Thoracic aorta (tissue), 2 donors: Measurements from ENCODE around the gene IL1RAPL2. TPM values are rescaled to one million over a fixed set of nuclear protein-coding genes. Genes with fewer than 3 reads are reported as not detected.

ENCODE experiments used
- ATAC-seq: fragments of 150-250 bp; one replicate; pipeline ENCODE4 v1.8.0; 2017; ENCODE audit warnings: low read depth; ENCODE audit not compliant: insufficient number of reproducible peaks, low FRiP score
- DNase-seq: peaks from one replicate; pipeline ENCODE4 v3.0.0-alpha.2; 2020; ENCODE audit warnings: low spot score
- H3K27ac ChIP-seq, 2 donors: fragments of 200-600 bp; sonication (generic); 1 replicate in 1 of 2; 2 replicates in 1 of 2; pipeline ENCODE4 v1.5.1; 2016; ENCODE audit warnings: mild to moderate bottlenecking in 2 of 2, moderate library complexity in 2 of 2
- H3K27me3 ChIP-seq: fragments of 200-600 bp; sonication (generic); replicated peaks from 2 replicates; pipeline ENCODE4 v1.6.0; 2016; ENCODE audit warnings: mild to moderate bottlenecking; ENCODE audit not compliant: insufficient read depth
- H3K36me3 ChIP-seq: fragments of 200-600 bp; sonication (generic); one replicate; pipeline ENCODE4 v1.5.1; 2016
- H3K4me1 ChIP-seq, 2 donors: fragments of 200-600 bp; sonication (generic); 1 replicate in 1 of 2; 2 replicates in 1 of 2; pipeline versions ENCODE4 v1.5.1 to v1.6.0; 2016; ENCODE audit warnings: low read depth in 2 of 2, mild to moderate bottlenecking in 1 of 2; ENCODE audit not compliant: control insufficient read depth in 1 of 2
- H3K4me3 ChIP-seq: fragments of 200-600 bp; sonication (generic); 2 replicates; pipeline ENCODE4 v1.5.1; 2016; ENCODE audit warnings: mild to moderate bottlenecking
- H3K9me3 ChIP-seq: fragments of 200-600 bp; sonication (generic); 2 replicates; pipeline ENCODE4 v1.5.1; 2016
- CTCF ChIP-seq: fragments of 200-600 bp; sonication (generic); IDR thresholded peaks from one replicate; pipeline ENCODE4 v1.5.1; 2019; ENCODE audit warnings: antibody characterized with exemption
- total RNA-seq, 2 donors: library from RNA; depleted of rRNA; stranded (reverse); fragments of >200 nt; gene quantifications; one replicate each; pipeline versions ENCODE4 v1.1.0 to v1.2.3, GENCODE V29; 2016

Gene IL1RAPL2
- total RNA-seq, 2 donors from 2014 or later, result not detected

- no peak for DNase-seq
- TF ChIP-seq CTCF, result no peak
- H3K27me3 ChIP-seq, result no peaks in the 10 kb centered on the region
- no peak overlapping the region for H3K4me3 ChIP-seq
- ATAC-seq, result no peak
- H3K9me3 ChIP-seq, result no peaks in the 10 kb centered on the region
- H3K4me1 ChIP-seq, result no peaks in the 10 kb centered on the region
- H3K36me3 ChIP-seq, result no peaks in the 10 kb centered on the region
- no peak overlapping the region for H3K27ac ChIP-seq
Observed at GRCh38 chrX:104988038-104988437, 422.0 kb downstream of the IL1RAPL2 start.

GRCh38 chrX:104995546-104995945 is 429.5 kb downstream of the IL1RAPL2 start:
- H3K36me3 ChIP-seq, result no peaks in the 10 kb centered on the region
- no peaks in the 10 kb centered on the region for H3K4me1 ChIP-seq
- no peak overlapping the region for H3K4me3 ChIP-seq
- no peaks in the 10 kb centered on the region for H3K27me3 ChIP-seq
- no peak for DNase-seq
- no peak for ATAC-seq
- H3K9me3 ChIP-seq, result no peaks in the 10 kb centered on the region
- TF ChIP-seq CTCF, result no peak
- no peak overlapping the region for H3K27ac ChIP-seq

GRCh38 chrX:105006103-105006502 is 440.1 kb downstream of the IL1RAPL2 start:
- no peak overlapping the region for H3K27ac ChIP-seq
- no peaks in the 10 kb centered on the region for H3K9me3 ChIP-seq
- TF ChIP-seq CTCF, result no peak
- H3K4me3 ChIP-seq, result no peak overlapping the region
- DNase-seq, result no peak
- no peak for ATAC-seq
- H3K27me3 ChIP-seq, result no peaks in the 10 kb centered on the region
- H3K36me3 ChIP-seq, result no peaks in the 10 kb centered on the region
- H3K4me1 ChIP-seq, result no peaks in the 10 kb centered on the region

- DNase-seq (no peak), ATAC-seq (no peak)
- no peak overlapping the region for H3K4me3 ChIP-seq
- TF ChIP-seq CTCF, result no peak
- no peaks in the 10 kb centered on the region for H3K9me3 ChIP-seq
- H3K36me3 ChIP-seq, result no peaks in the 10 kb centered on the region
- H3K27me3 ChIP-seq, result no peaks in the 10 kb centered on the region
- H3K27ac ChIP-seq, result no peak overlapping the region
- H3K4me1 ChIP-seq, result no peaks in the 10 kb centered on the region
Observed at GRCh38 chrX:105006996-105007395, 441.0 kb downstream of the IL1RAPL2 start.

- Histone ChIP-seq H3K36me3 (no peaks in the 10 kb centered on the region), H3K27me3 (no peaks in the 10 kb centered on the region), H3K27ac (no peak overlapping the region), H3K4me3 (no peak overlapping the region), H3K9me3 (no peaks in the 10 kb centered on the region), H3K4me1 (no peaks in the 10 kb centered on the region)
- DNase-seq (no peak), ATAC-seq (no peak)
- no peak for TF ChIP-seq CTCF
Observed at GRCh38 chrX:105013719-105014118, 447.7 kb downstream of the IL1RAPL2 start.
